ENCODE data around the gene LYL1. TPM values are rescaled to one million over a fixed set of nuclear protein-coding genes. Genes with fewer than 3 reads are reported as not detected.

The LYL1 gene
- total and polyA plus RNA-seq, 2 of the 13 experiments (the other 11 are each of a cell fraction or from before 2014, with no cell fraction given): 0.75 to 0.92 TPM

DNA sequence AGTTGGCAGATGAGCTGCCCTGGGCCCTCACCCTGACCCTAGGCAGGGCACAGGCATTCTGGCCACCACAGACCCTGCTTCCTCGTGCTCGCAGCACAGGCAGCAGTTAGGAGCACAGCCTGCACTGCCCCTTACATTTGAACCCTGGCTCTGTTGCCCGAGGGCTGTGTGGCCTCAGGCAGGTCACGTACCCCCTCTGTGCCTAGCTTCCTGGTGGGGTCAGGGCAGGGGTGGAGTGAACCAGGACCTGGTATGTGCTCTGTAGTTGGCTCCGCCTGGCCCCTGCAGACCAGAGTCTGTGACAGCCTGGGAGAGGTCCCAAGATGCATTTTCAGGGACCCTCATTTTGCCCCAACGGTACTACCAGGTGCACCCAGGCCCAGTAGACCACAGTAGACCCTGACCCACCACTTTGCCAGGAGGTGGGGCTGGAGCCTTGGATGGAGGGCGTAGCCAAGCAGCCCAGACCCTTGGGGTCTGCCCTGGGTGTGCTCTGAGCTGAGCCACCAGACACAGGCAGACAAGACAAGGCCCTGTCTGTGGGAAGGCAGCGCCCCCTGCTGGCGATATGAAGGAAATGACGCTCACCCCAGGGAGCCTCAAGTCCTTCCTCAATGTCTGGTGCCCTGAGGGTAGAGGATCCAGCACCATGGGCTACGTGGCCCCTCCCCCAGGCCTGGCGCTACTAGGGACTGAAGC, 9.1 kb downstream of the LYL1 start (continued):
- TF ChIP-seq GTF3A (CRISPR knock-in tag; conservative IDR thresholded peaks at IDR 0.05): no peak
- no peak for TF ChIP-seq STAT5B (CRISPR knock-in tag; IDR thresholded peaks at IDR 0.05)
- TF ChIP-seq MLLT10 (CRISPR knock-in tag; IDR thresholded peaks at IDR 0.05): no peak
- TF ChIP-seq ZNF879 (CRISPR knock-in tag; IDR thresholded peaks at IDR 0.05): no peak
- no peak for TF ChIP-seq HES4 (CRISPR knock-in tag; IDR thresholded peaks at IDR 0.05; ENCODE audit: borderline replicate concordance)
- TF ChIP-seq ASH2L (IDR thresholded peaks at IDR 0.05; ENCODE audit: insufficient read length, low read depth, low read length): no peak
- TF ChIP-seq MED13 (CRISPR knock-in tag; IDR thresholded peaks at IDR 0.05): no peak
- TF ChIP-seq, protein P1, sequence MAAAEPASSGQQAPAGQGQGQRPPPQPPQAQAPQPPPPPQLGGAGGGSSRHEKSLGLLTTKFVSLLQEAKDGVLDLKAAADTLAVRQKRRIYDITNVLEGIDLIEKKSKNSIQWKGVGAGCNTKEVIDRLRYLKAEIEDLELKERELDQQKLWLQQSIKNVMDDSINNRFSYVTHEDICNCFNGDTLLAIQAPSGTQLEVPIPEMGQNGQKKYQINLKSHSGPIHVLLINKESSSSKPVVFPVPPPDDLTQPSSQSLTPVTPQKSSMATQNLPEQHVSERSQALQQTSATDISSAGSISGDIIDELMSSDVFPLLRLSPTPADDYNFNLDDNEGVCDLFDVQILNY (CRISPR knock-in tag; conservative IDR thresholded peaks at IDR 0.05): no peak
- TF ChIP-seq ZNF350 (CRISPR knock-in tag; IDR thresholded peaks at IDR 0.05; ENCODE audit: borderline replicate concordance, low read depth): 0 out of 2 replicates have a peak, but pooled peaks have one; percentile 59
- no peak for TF ChIP-seq NKX3-1 (CRISPR knock-in tag; IDR thresholded peaks at IDR 0.05)
- TF ChIP-seq, protein P2, sequence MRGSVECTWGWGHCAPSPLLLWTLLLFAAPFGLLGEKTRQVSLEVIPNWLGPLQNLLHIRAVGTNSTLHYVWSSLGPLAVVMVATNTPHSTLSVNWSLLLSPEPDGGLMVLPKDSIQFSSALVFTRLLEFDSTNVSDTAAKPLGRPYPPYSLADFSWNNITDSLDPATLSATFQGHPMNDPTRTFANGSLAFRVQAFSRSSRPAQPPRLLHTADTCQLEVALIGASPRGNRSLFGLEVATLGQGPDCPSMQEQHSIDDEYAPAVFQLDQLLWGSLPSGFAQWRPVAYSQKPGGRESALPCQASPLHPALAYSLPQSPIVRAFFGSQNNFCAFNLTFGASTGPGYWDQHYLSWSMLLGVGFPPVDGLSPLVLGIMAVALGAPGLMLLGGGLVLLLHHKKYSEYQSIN (CRISPR knock-in tag; IDR thresholded peaks at IDR 0.05; ENCODE audit: borderline replicate concordance): no peak
- TF ChIP-seq ZNF570 (CRISPR knock-in tag; IDR thresholded peaks at IDR 0.05; ENCODE audit: borderline replicate concordance): no peak
- no peak for TF ChIP-seq HMGA1 (CRISPR knock-in tag; conservative IDR thresholded peaks at IDR 0.05)
- no peak for TF ChIP-seq NRL (CRISPR knock-in tag; IDR thresholded peaks at IDR 0.05; ENCODE audit: borderline replicate concordance)
- no peak for TF ChIP-seq IRX3 (CRISPR knock-in tag; IDR thresholded peaks at IDR 0.05; ENCODE audit: borderline replicate concordance, low read depth)
- no peak for TF ChIP-seq PRMT3 (CRISPR knock-in tag; IDR thresholded peaks at IDR 0.05; ENCODE audit: borderline replicate concordance, low read depth)
- no peak for TF ChIP-seq IKZF1 (IDR thresholded peaks at IDR 0.05)
- TF ChIP-seq, protein P3, sequence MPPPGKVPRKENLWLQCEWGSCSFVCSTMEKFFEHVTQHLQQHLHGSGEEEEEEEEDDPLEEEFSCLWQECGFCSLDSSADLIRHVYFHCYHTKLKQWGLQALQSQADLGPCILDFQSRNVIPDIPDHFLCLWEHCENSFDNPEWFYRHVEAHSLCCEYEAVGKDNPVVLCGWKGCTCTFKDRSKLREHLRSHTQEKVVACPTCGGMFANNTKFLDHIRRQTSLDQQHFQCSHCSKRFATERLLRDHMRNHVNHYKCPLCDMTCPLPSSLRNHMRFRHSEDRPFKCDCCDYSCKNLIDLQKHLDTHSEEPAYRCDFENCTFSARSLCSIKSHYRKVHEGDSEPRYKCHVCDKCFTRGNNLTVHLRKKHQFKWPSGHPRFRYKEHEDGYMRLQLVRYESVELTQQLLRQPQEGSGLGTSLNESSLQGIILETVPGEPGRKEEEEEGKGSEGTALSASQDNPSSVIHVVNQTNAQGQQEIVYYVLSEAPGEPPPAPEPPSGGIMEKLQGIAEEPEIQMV (CRISPR knock-in tag; IDR thresholded peaks at IDR 0.05; ENCODE audit: low read depth): no peak
- TF ChIP-seq, protein P4, sequence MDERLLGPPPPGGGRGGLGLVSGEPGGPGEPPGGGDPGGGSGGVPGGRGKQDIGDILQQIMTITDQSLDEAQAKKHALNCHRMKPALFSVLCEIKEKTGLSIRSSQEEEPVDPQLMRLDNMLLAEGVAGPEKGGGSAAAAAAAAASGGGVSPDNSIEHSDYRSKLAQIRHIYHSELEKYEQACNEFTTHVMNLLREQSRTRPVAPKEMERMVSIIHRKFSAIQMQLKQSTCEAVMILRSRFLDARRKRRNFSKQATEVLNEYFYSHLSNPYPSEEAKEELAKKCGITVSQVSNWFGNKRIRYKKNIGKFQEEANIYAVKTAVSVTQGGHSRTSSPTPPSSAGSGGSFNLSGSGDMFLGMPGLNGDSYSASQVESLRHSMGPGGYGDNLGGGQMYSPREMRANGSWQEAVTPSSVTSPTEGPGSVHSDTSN (CRISPR knock-in tag; IDR thresholded peaks at IDR 0.05): no peak
- TF ChIP-seq, protein P5, sequence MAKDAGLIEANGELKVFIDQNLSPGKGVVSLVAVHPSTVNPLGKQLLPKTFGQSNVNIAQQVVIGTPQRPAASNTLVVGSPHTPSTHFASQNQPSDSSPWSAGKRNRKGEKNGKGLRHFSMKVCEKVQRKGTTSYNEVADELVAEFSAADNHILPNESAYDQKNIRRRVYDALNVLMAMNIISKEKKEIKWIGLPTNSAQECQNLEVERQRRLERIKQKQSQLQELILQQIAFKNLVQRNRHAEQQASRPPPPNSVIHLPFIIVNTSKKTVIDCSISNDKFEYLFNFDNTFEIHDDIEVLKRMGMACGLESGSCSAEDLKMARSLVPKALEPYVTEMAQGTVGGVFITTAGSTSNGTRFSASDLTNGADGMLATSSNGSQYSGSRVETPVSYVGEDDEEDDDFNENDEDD (CRISPR knock-in tag; IDR thresholded peaks at IDR 0.05; ENCODE audit: borderline replicate concordance): no peak
- no peak for TF ChIP-seq EEA1 (CRISPR knock-in tag; IDR thresholded peaks at IDR 0.05; ENCODE audit: borderline replicate concordance)
- no peak for TF ChIP-seq KDM5B (CRISPR knock-in tag; IDR thresholded peaks at IDR 0.05; ENCODE audit: borderline replicate concordance)
